GM18858 (cell line): ENCODE results near the gene TLCD1.
"Not testable (repeated sequence)": the region's sequence is repeated elsewhere in the genome, so short reads cannot be mapped to it uniquely, and the experiment has no call there.

Source experiments
- ATAC-seq: cut with Tn5 transposase; IDR thresholded peaks from one replicate; pipeline ENCODE4 v1.9.1; 2021; ENCODE audit not compliant: unreplicated experiment

TLCD1 gene

GRCh38 chr17:28747051-28747691 lies 21.1 kb upstream of the TLCD1 start:
- ATAC-seq: no peak

- no peak for ATAC-seq
Observed at GRCh38 chr17:28746611-28747050, 20.6 kb upstream of the TLCD1 start.

- no peak for ATAC-seq
Observed at GRCh38 chr17:28745786-28746411, 19.9 kb upstream of the TLCD1 start.

GRCh38 chr17:28744972-28745785 lies 19.1 kb upstream of the TLCD1 start:
- ATAC-seq: no peak

- ATAC-seq: no peak
Observed at GRCh38 chr17:28744104-28744971, 18.3 kb upstream of the TLCD1 start.

GRCh38 chr17:28743243-28744103 lies 17.4 kb upstream of the TLCD1 start, which contains the start of gene TRAF4:
Gene TRAF4 (plus strand): TSS chr17:28744011. CDS start chr17:28744113, 102 bp downstream.
- ATAC-seq: no peak

- no peak for ATAC-seq
Observed at GRCh38 chr17:28741358-28742349, 15.6 kb upstream of the TLCD1 start.

- ATAC-seq: no peak
Observed at GRCh38 chr17:28740406-28741357, 14.6 kb upstream of the TLCD1 start.

- no peak for ATAC-seq
Observed at GRCh38 chr17:28738680-28739384, 12.8 kb upstream of the TLCD1 start.

GRCh38 chr17:28737770-28738679 lies 12.0 kb upstream of the TLCD1 start:
- ATAC-seq: peak; percentile 53

- no peak for ATAC-seq
Observed at GRCh38 chr17:28737316-28737715, 11.3 kb upstream of the TLCD1 start.

GRCh38 chr17:28735913-28736769 lies 10.1 kb upstream of the TLCD1 start:
- not testable (repeated sequence) for ATAC-seq

- ATAC-seq: no peak
Observed at GRCh38 chr17:28735242-28735722, 9.2 kb upstream of the TLCD1 start.

- no peak for ATAC-seq
Observed at GRCh38 chr17:28734712-28735241, 8.7 kb upstream of the TLCD1 start.

GRCh38 chr17:28733346-28733745 lies 7.3 kb upstream of the TLCD1 start:
- ATAC-seq: no peak
